ENCODE results near the gene RSKR. TPM values are rescaled to one million over a fixed set of nuclear protein-coding genes. Genes with fewer than 3 reads are reported as not detected.
A peak's percentile ranks its signal among the peaks of the same experiment; 100 is the strongest.
"Not testable (repeated sequence)": the region's sequence is repeated elsewhere in the genome, so short reads cannot be mapped to it uniquely, and the experiment has no call there.

The RSKR gene
- total RNA-seq, 1 donor: 4.3 TPM

- H3K27me3 ChIP-seq (ENCODE audit: insufficient read depth, low read length): no peaks in the 10 kb centered on the region
- peaks cover 12% of the 10 kb centered on the region for H3K4me1 ChIP-seq (ENCODE audit: insufficient read depth, low read length)
- H2AFZ ChIP-seq (ENCODE audit: low read length): peak overlapping the region; percentile 88
- H3K9me3 ChIP-seq (ENCODE audit: low read depth, low read length): no peaks in the 10 kb centered on the region
- H3K27ac ChIP-seq (ENCODE audit: low read depth, low read length): no peak overlapping the region
- peak overlapping the region; percentile 84 for H3K4me2 ChIP-seq (ENCODE audit: insufficient read depth, low read length)
- no peak for DNase-seq (ENCODE audit: insufficient read length, low spot score, missing footprints)
- TF ChIP-seq CTCF (IDR thresholded peaks at IDR 0.05; ENCODE audit: extremely low read depth, low read depth, low read length): no peak
- peaks cover 40% of the 10 kb centered on the region for H3K36me3 ChIP-seq (ENCODE audit: insufficient read depth, low read length)
- H4K20me1 ChIP-seq (ENCODE audit: insufficient read depth, low read length): peaks cover 3% of the 10 kb centered on the region
- H3K4me3 ChIP-seq (ENCODE audit: insufficient read depth, low read length): no peak overlapping the region
- no peaks in the 10 kb centered on the region for H3K79me2 ChIP-seq (ENCODE audit: insufficient read depth, low read length)
Measured at GRCh38 chr17:28577466-28577824, 36.5 kb downstream of the RSKR start.

DNA sequence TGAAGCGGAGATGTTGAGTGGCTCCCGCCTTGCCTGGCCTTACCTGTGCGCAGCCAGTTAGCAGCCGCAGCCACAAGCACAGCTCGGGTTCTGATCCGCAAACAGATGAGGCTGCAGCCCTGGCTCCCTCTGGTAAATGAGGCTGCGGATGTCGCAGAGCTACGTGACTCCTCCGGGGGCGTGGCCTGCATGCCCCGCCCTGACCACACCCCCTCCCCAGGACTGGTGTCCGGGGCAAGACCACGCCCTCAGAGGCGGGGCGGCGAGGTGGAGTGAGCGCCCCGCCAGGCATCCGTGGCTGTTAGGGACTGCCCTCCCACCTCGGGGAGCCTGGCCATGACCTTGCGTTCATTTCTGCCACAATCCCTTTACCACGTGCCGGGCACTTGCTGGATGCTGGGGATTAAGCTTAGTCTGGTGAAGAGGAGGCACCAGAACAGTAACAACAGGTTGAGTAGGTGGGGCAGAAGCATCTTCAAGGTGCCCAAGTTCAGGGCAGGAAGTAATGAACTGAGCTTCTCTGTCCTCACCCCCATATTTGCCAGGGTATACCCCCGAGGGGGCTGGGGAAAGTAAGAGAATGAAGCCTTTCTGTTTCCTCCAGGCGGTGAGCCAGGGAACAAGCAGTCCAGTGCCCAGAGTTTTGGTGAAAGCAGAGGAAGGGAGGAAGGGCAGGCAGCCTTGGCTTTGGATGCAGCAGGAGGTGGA lies 37.1 kb downstream of the RSKR start, which contains the start of gene ALDOC:
TSS of gene ALDOC (minus strand) at position 138 of the 708 bp plus-strand sequence. CDS start 1,363 bp downstream, outside the sequence.
- no peak for TF ChIP-seq CTCF (IDR thresholded peaks at IDR 0.05; ENCODE audit: extremely low read depth, low read depth, low read length)
- H3K9me3 ChIP-seq (ENCODE audit: low read depth, low read length): no peaks in the 10 kb centered on the region
- H3K79me2 ChIP-seq (ENCODE audit: insufficient read depth, low read length): no peaks in the 10 kb centered on the region
- H4K20me1 ChIP-seq (ENCODE audit: insufficient read depth, low read length): peaks cover 3% of the 10 kb centered on the region
- H3K4me3 ChIP-seq (ENCODE audit: insufficient read depth, low read length): peak within 1 kb of the TSS; percentile 67
- peak within 1 kb of the TSS; percentile 84 for H3K4me2 ChIP-seq (ENCODE audit: insufficient read depth, low read length)
- DNase-seq (ENCODE audit: insufficient read length, low spot score, missing footprints): peak; percentile 99
- H3K4me1 ChIP-seq (ENCODE audit: insufficient read depth, low read length): peaks cover 17% of the 10 kb centered on the region
- no peak within 1 kb of the TSS for H3K27ac ChIP-seq (ENCODE audit: low read depth, low read length)
- peak within 1 kb of the TSS; percentile 88 for H2AFZ ChIP-seq (ENCODE audit: low read length)
- H3K27me3 ChIP-seq (ENCODE audit: insufficient read depth, low read length): no peaks in the 10 kb centered on the region
- peaks cover 37% of the 10 kb centered on the region for H3K36me3 ChIP-seq (ENCODE audit: insufficient read depth, low read length)

- H3K4me2 ChIP-seq (ENCODE audit: insufficient read depth, low read length); H4K20me1 ChIP-seq (ENCODE audit: insufficient read depth, low read length); H2AFZ ChIP-seq (ENCODE audit: low read length); H3K9me3 ChIP-seq (ENCODE audit: low read depth, low read length); H3K4me3 ChIP-seq (ENCODE audit: insufficient read depth, low read length); H3K27me3 ChIP-seq (ENCODE audit: insufficient read depth, low read length); DNase-seq (ENCODE audit: insufficient read length, low spot score, missing footprints); H3K79me2 ChIP-seq (ENCODE audit: insufficient read depth, low read length); H3K27ac ChIP-seq (ENCODE audit: low read depth, low read length): not testable (repeated sequence)
- H3K4me1 ChIP-seq (ENCODE audit: insufficient read depth, low read length): peaks cover 20% of the 10 kb centered on the region
- H3K36me3 ChIP-seq (ENCODE audit: insufficient read depth, low read length): peaks cover 37% of the 10 kb centered on the region
Measured at GRCh38 chr17:28576016-28576415, 38.0 kb downstream of the RSKR start.

GRCh38 chr17:28575126-28575795 lies 38.7 kb downstream of the RSKR start:
- Histone ChIP-seq H3K9me3 (ENCODE audit: low read depth, low read length) (no peaks in the 10 kb centered on the region), H3K4me2 (ENCODE audit: insufficient read depth, low read length) (no peak overlapping the region), H3K36me3 (ENCODE audit: insufficient read depth, low read length) (peaks cover 30% of the 10 kb centered on the region), H3K27me3 (ENCODE audit: insufficient read depth, low read length) (no peaks in the 10 kb centered on the region), H3K4me1 (ENCODE audit: insufficient read depth, low read length) (peaks cover 26% of the 10 kb centered on the region), H3K79me2 (ENCODE audit: insufficient read depth, low read length) (peaks cover 11% of the 10 kb centered on the region), H2AFZ (ENCODE audit: low read length) (no peak overlapping the region), H4K20me1 (ENCODE audit: insufficient read depth, low read length) (peaks cover 5% of the 10 kb centered on the region), H3K27ac (ENCODE audit: low read depth, low read length) (no peak overlapping the region), H3K4me3 (ENCODE audit: insufficient read depth, low read length) (no peak overlapping the region)
- TF ChIP-seq CTCF (IDR thresholded peaks at IDR 0.05; ENCODE audit: extremely low read depth, low read depth, low read length): no peak
- DNase-seq (ENCODE audit: insufficient read length, low spot score, missing footprints): no peak
